A549 treated with ZK216348 at 1 μM for 4 hours (cell line): ENCODE data around the gene PAQR4. TPM values are rescaled to one million over a fixed set of nuclear protein-coding genes. Genes with fewer than 3 reads are reported as not detected.

Experiments used
- total RNA-seq: library from RNA; stranded (reverse); fragments of 200-300 nt; extraction: Qiagen RNA extraction; gene quantifications from 5 replicates; pipeline ENCODE4 v1.2.3, GENCODE V29; 2022; ENCODE audit warnings: low read depth

The PAQR4 gene
- 25.4 to 46.5 TPM (median 45.2 TPM) in 5 replicates for total RNA-seq

DNA sequence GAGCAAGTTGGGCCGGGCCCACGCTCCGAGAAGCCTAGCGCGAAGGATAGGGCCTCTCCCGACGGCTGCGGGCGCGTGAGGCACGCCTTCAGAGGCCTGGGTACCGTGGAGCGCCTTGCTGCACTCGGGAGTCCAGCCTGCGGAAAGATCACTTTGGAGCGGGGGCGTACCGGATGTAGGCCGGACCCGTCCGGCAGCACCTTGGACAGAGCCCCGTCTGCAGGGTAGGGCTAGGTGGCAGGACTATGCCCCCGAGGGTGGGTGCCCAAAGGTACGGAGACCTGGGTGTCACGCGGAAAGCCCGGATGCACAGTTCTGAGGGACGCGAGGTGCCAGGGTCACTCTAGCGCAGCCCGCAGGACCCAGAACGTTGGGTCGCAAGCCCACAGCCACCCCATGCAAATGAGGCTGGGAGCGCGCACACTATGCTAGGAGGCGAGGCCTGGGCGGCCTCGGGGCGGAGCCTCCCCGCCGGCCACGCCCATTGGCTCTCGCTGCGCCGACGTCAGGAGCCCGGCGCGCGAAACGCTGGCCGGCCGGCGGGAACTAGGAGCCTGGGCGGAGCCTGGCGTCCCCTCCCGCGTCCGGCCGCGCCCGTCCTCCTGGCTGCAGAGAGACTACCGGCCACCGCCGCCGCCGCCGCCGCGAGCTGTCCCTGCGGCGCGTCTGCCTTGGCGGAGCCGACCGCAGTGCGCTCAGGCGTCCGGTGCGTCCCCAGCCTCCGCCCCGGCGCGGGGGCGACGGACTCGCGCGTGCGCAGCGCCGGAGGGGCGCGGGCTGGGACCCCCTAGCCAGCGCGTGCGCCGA, at the start of gene PAQR4:
Gene PAQR4 (plus strand): TSS at position 611 of the 807 bp plus-strand sequence. CDS start 327 bp downstream, outside the sequence.

DNA sequence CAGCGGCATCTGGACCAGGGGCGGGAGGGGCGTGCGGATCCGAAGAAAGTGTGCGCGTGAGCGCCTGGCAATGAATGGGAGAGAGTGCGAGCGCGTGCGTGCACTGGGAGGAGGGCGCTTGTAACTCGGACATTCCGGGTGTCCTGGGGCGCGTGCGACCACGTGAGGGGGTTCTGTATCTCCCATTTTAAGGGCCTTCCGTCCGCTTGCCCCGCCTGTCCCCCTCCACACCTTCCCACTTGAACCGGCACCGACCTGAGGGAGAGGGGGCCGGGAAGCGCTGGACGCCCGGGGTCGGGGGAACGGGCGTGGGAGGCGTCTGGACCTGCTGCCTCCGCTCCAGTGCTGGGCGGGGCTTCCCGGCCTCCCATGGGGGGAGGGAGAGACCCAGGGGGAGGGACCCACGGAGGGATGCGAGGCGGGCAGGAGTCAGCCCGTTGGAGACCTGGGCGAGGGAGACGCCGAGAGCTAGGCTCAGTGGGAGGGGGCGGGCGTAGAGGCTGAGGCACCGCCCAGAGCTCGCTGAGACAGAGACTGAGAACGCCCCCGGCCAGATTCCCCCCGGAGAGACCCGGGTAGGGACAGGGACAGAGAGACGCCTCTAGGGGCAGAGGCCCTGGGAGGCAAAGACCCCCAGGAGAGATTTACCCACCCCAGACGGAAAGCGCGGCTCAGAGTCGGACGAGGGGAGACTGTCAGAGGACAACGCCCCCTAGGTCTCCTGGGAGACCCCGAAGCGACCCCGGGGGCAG, 5.2 kb upstream of the PAQR4 start, which contains the start of gene KREMEN2:
Gene KREMEN2 (plus strand): TSS at position 553 of the 752 bp plus-strand sequence. CDS start 246 bp downstream, outside the sequence.

DNA sequence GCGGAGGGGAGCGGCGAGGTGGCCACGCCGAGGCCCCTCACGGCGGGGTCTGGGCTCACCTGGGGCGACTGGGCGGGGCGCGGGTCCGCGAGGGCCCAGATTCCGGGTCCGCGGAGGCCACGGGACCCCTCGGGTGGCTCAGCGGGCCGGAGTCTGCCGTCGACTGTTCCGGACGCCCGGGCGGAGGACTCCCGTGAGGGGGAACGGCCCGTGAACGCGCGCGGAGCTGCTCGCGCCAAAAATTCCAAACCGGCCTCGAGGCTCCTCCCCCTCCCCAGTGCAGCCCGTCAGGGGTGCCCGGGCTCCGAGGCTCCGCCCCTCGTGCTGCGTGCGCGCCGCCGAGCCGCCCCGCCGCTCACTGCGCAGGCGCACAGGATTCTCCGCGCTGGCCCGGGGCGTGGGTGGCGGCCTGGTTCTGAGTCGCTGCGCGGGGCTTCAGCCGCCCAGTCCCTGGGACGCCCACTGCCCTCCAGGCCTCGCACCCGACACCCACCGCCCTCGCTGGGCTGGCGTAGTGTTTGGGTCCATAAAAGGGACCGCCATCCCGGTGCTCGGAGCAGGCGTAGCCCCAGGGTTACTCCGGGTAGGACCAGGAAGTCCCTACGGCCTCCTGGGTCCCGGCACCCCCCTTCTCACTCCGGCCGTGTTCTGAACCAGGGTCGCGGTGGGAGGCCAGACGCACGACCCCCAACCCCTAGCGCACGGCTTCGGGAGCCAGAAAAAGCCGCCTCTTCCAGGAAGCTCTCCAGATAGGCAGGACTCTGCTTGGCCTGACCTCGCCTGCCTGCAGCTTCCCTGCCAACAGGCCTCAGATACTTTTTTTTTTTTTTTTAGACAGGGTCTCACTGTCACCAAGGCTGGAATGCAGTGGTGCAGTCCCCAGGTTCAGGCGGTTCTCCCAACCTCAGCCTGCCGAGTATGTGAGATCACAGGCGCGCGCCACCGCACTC, 11.4 kb downstream of the PAQR4 start, which contains the start of gene PKMYT1:
Gene PKMYT1 (minus strand): TSS at position 220 of the 950 bp plus-strand sequence. CDS start 789 bp downstream, outside the sequence.

DNA sequence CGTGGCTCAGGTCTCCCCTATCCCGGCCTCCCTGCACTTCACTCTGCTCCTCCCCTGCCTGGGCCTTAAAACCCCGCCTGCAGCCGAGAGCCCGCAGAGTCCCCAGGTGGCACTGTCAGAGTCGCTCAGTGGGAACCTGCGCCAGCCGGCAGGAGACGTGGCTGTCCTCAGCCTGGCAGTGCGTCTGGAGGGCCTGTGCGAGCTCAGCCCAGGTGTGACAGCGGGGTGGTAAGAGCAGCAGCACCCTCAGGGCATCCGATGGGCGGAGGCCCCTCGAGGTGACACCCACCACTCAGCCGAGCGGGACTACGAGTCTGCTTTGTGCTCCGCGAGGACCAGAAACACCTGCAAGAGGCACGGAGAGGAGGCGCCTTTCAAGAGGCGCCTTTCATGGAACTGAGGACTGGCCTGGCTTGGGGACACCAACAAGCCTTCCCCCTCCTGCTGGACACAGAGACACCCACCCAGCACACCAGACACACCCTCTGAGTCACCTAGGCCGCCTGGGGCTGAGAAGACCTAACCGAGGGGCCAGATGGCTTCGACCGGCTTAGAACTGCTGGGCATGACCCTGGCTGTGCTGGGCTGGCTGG, 43.8 kb downstream of the PAQR4 start, which contains the start of gene CLDN9:
Gene CLDN9 (plus strand): TSS at position 96 of the 593 bp plus-strand sequence. CDS start 440 bp downstream, at position 536.

DNA sequence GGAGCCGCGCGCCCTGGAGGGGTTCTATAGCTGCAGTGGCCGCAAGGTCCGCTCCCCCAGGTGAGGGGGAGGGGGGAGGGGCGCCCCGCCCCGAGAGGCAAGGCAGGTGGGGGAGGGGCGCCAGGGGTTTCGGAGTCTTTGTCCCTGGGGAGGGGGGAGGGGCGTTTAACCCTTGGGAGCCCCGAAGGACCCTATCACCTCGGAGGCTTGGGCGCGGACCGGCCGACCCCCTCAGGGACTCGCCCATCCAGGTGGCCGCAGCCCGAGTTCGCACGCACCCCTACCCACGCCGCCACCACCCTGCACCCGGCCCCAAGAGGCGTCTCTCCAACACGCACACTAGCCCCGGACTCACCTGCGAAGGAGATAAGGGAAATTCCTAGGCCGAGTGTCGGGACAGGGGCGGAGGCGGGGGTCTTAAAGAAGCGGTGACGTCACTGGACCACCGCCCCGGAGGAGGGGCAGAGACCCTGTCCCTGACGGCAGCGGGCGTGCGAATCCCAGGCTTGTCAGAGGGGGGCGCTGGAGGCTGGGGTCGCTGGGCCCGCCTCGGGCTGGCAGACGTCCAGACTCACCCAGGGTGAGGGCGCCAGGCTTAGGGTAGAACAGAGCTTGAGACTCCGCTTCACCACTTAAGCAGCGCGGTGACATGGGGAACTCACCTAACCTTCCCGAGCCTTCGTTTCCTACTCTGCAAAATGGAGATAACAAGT, 48.8 kb downstream of the PAQR4 start, which contains the start of gene CLDN6:
Gene CLDN6 (minus strand): TSS at position 390 of the 713 bp plus-strand sequence. CDS start 2,162 bp downstream, outside the sequence.

DNA sequence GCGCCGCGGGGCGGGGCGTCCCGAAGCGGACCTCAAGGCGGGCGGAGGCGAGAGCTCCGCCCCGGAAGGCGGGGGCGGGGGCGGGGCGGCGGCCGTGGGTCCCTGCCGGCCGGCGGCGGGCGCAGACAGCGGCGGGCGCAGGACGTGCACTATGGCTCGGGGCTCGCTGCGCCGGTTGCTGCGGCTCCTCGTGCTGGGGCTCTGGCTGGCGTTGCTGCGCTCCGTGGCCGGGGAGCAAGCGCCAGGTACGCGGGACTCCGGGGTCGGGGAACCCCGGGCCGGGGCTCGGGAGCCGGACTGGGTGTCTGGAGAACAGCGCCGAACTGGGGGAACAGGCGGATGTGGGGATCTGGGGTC, 51.1 kb downstream of the PAQR4 start, which contains the start of gene TNFRSF12A:
Gene TNFRSF12A (plus strand): TSS at position 122 of the 357 bp plus-strand sequence. CDS start 30 bp downstream, at position 152.

Other genes with a start within 250 kb of the PAQR4 start
- 1.0 to 2.2 TPM (median 1.8 TPM) in 5 replicates for gene PRSS27, start 249.1 kb upstream of the PAQR4 start, total RNA-seq
- 263 to 471 TPM (median 435 TPM) in 5 replicates for gene SRRM2, start 216.7 kb upstream of the PAQR4 start, total RNA-seq
- 390 to 513 TPM (median 475 TPM) in 5 replicates for gene ELOB, start 192.1 kb upstream of the PAQR4 start, total RNA-seq
- not detected in 5 replicates for gene PRSS33, start 181.8 kb upstream of the PAQR4 start, total RNA-seq
- not detected in 5 replicates for gene PRSS41, start 170.9 kb upstream of the PAQR4 start, total RNA-seq
- not detected in 5 replicates for gene PRSS21, start 152.1 kb upstream of the PAQR4 start, total RNA-seq
- gene ZG16B, start 139.0 kb upstream of the PAQR4 start, total RNA-seq, result 0.54 to 1.1 TPM (median 1.0 TPM) in 5 replicates
- 1.0 to 2.5 TPM (median 1.6 TPM) in 5 replicates for gene PRSS22, start 111.2 kb upstream of the PAQR4 start, total RNA-seq
- 34.4 to 57.2 TPM (median 48.8 TPM) in 5 replicates for gene FLYWCH2, start 86.1 kb upstream of the PAQR4 start, total RNA-seq
- 15.9 to 31.8 TPM (median 26.8 TPM) in 5 replicates for gene FLYWCH1, start 57.4 kb upstream of the PAQR4 start, total RNA-seq
- 0.85 to 3.2 TPM (median 2.4 TPM) in 5 replicates for gene KREMEN2, start 5.1 kb upstream of the PAQR4 start, total RNA-seq
- 44.4 to 98.5 TPM (median 91.4 TPM) in 5 replicates for gene PKMYT1, start 11.1 kb downstream of the PAQR4 start, total RNA-seq
- gene CLDN9, start 43.6 kb downstream of the PAQR4 start, total RNA-seq, result 0.21 to 0.48 TPM (median 0.38 TPM) in 5 replicates
- gene CLDN6, start 48.8 kb downstream of the PAQR4 start, total RNA-seq, result 0.20 to 0.56 TPM (median 0.41 TPM) in 4 of 5 replicates, not detected in the other
- 357 to 594 TPM (median 560 TPM) in 5 replicates for gene TNFRSF12A, start 51.0 kb downstream of the PAQR4 start, total RNA-seq
- 176 to 257 TPM (median 227 TPM) in 5 replicates for gene HCFC1R1, start 54.6 kb downstream of the PAQR4 start, total RNA-seq
- 16.8 to 38.9 TPM (median 34.3 TPM) in 5 replicates for gene THOC6, start 54.7 kb downstream of the PAQR4 start, total RNA-seq
- not detected in 5 replicates for gene BICDL2, start 67.6 kb downstream of the PAQR4 start, total RNA-seq
- 0.79 to 0.99 TPM (median 0.86 TPM) in 5 replicates for gene MMP25, start 77.2 kb downstream of the PAQR4 start, total RNA-seq
- gene IL32, start 96.3 kb downstream of the PAQR4 start, total RNA-seq, result 17.7 to 35.2 TPM (median 24.4 TPM) in 5 replicates
- not detected in 5 replicates for gene ZSCAN10, start 129.9 kb downstream of the PAQR4 start, total RNA-seq
- gene ZNF205, start 143.2 kb downstream of the PAQR4 start, total RNA-seq, result 8.6 to 16.6 TPM (median 14.1 TPM) in 5 replicates
- gene ZNF213, start 165.7 kb downstream of the PAQR4 start, total RNA-seq, result 5.6 to 15.1 TPM (median 12.6 TPM) in 5 replicates
- gene OR1F1, start 218.9 kb downstream of the PAQR4 start, total RNA-seq, result 0.32 to 0.76 TPM (median 0.41 TPM) in 5 replicates